Stimulated activated CD4-positive, alpha-beta T cell treated with anti-CD3 and anti-CD28 coated beads, Interleukin-12 subunit alpha, Interleukin-12 subunit beta, amount 100 ng/mL, for 24 hours (primary cell): ENCODE results near the gene ZSCAN12.
A peak's percentile ranks its signal among the peaks of the same experiment; 100 is the strongest.
"Not testable (repeated sequence)": the region's sequence is repeated elsewhere in the genome, so short reads cannot be mapped to it uniquely, and the experiment has no call there.

Experiments
- DNase-seq, 2 experiments: peaks; one replicate each; pipeline ENCODE4 v3.0.0-alpha.2; 2020; ENCODE audit warnings: low read depth in 2 of 2

ZSCAN12 gene

DNA sequence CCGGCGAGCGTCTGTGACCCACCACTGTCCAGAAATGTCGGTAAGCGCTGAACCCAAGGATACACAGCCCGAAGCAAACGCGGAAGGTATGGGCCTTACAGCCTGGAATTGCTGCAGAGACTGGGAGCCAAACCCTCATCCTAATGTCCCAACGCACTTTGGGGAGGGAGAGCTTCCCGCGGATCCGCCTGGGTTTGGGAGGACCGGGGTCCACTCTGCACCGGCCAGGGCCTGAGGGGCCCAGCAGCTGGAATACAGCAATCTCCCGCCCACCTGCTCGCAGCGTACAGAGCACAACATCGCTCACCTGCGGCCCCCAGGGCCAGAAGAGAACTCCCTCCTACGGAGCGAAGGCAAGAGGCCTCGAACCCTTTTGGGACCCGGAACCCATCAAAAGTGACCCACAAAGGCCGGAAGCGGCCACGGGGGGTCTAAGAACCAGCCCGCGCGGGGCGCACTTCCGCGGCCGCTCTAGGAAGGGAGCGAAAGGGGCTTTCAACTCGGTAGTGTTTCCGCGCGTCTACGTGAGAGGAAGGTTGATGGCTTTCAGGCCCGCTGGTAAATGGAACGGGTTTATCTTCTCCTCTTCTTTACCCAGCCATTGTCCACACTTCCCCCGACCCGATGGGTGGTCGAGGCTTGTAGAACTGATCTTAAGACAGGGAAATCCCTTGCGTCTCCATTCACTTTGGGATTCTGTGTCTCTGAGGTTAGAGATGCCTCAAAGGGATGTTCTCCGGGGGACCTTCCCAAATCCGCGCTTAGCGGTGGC is at the start of gene ZSCAN12:
Gene ZSCAN12, minus strand, starts transcription at position 398 of the 772 bp plus-strand sequence. CDS start 1,342 bp downstream, outside the sequence.
- DNase-seq, result peak; percentile 78 to 79

DNA sequence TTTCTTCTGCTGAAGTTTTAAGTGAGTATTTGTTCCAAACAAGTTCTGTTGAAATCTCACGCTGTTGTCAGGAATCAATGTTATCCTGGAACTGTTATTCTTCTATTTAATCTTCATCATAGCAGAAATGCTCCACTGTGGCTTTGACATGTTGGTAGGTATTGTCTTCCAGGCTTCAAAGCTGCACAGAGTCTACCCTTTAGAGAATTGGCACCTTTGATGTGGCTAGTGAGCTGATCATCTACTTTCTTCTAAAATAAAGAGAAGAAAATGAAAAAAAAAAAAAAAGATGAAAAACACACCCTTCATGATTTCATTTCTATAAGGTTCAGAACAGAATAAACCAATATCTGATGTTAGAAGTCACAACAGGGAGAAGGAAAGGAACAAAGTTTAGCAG is 49.5 kb upstream of the ZSCAN12 start:
- no peak for DNase-seq

DNA sequence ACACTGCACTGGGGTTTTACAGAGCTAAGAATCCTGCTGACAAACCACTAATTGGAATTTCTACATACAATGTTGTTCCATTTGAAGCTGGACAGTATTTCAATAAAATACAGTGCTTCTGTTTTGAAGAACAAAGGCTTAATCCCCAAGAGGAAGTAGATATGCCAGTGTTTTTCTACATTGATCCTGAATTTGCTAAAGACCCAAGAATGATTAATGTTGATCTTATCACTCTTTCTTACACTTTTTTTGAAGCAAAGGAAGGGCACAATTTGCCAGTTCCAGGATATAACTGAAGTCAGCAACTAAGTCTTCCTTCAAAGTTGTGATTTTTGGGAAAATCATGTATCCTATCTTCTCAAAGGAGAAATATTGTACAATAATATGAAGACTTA is 48.0 kb upstream of the ZSCAN12 start:
- not testable (repeated sequence) for DNase-seq

- no peak for DNase-seq
Observed at GRCh38 chr6:28446818-28447511, 47.4 kb upstream of the ZSCAN12 start.

GRCh38 chr6:28444759-28445158 is 45.2 kb upstream of the ZSCAN12 start:
- DNase-seq, result not testable (repeated sequence)

- peak; percentile 76 to 78 for DNase-seq
Observed at GRCh38 chr6:28443112-28443773, 43.7 kb upstream of the ZSCAN12 start, which contains the start of gene ZSCAN23. ZSCAN23 (minus strand) TSS chr6:28443491; CDS start chr6:28436266, 7,225 bp downstream.

DNA sequence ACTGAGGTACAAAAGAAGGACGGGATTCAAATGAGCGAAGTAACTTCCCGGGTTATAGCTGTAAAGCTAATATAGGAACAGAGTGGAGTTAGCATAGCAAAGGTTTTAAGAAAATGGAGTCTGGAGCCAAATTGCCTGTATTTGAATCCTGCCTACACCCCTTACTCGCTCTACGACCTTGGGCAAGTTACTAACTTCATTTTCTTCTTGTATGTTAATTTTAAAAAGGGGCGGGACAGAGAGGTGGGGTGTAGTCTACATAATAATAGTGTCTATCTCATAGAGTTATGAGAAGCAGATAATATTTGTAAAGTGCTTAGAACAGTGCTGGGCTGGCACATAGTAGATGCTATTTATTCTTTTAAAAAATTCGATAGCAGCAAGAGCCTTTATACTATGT is 43.0 kb upstream of the ZSCAN12 start:
- no peak for DNase-seq

- no peak for DNase-seq
Observed at GRCh38 chr6:28436404-28436803, 36.9 kb upstream of the ZSCAN12 start.

GRCh38 chr6:28433119-28433518 is 33.6 kb upstream of the ZSCAN12 start:
- DNase-seq, result no peak

- no peak for DNase-seq
Observed at GRCh38 chr6:28429781-28430180, 30.2 kb upstream of the ZSCAN12 start.

DNA sequence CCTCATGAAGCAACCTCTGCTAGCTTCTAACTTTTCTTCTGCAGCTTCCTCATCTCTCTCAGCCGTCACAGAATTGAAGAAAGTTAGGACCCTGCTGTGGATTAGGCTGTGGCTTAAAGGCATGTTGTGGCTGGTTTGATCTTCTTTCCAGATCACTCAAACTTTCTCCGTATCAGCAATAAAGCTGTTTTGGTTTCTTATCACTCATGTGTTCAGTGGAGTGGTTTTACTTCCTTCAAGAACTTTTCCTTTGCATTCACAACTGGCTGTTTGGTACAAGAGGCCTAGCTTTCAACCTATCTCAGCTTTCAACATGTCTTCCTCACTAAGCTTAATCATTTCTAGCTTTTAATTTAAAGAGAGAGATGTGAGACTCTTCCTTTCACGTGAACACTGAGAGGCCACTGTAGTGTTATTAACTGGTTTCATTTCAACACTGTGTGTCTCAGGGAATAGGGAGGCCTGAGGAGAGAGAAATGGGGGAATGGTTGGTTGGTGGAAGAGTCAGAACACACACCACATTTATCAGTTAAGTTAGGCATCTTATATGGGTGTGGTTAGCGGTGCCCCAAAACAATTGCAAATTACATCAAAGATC is 26.5 kb upstream of the ZSCAN12 start:
- DNase-seq, result no peak

DNA sequence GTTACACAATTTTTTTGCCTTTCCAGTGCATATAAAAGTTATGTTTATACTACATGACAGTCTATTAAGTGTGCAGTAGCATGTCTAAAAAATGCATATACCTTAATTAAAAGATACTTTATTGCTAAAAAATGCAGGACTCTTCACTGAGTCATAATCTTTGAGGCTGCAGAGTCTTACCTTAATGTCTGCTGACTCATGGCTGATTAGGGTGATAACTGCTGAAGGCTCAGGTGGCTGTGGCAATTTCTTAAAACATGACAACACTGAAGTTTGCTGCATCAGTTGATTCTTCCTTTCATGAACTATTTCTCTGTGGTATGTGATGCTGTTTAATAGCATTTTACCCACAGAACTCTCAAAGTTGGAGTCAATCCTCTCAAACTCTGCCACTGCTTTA is 24.6 kb upstream of the ZSCAN12 start:
- no peak for DNase-seq

- DNase-seq, result no peak
Observed at GRCh38 chr6:28423546-28423945, 24.0 kb upstream of the ZSCAN12 start.

DNA sequence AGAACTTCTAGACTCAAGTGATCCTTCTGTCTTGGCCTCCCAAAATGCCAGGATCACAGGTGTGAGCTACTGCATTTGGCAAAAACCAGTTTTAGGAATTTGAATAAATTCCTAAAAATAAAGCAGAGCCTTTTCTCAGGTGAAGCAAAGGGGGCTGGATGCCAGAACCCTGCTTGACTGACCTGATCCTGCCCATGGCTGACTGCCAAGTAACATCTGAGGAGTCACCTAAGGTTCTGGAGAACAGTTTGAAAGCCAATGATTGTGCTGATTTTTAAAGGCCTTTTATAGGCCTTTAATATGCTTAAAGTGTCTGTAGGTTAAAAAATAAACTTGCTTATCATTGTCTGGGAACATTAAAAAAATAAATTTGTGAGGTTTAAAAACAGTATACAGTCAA is 14.1 kb upstream of the ZSCAN12 start:
- no peak for DNase-seq

DNA sequence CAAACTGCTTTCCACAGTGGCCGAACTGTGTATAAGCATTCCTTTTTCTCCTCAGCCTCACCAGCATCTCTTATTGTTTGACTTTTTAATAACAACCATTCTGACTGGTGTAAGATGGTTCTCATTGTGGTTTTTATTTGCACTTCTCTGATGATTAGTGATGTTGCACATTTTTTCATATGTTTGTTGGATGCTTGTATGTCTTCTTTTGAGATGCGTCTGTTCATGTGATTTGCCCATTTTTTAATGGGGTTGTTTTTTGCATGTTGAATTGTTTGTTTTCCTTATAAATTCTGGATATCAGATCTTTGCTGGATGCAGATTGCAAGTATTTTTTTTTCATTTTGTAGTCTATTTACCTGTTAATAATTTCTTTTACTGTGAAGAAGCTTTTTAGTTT is 11.2 kb upstream of the ZSCAN12 start:
- no peak for DNase-seq

DNA sequence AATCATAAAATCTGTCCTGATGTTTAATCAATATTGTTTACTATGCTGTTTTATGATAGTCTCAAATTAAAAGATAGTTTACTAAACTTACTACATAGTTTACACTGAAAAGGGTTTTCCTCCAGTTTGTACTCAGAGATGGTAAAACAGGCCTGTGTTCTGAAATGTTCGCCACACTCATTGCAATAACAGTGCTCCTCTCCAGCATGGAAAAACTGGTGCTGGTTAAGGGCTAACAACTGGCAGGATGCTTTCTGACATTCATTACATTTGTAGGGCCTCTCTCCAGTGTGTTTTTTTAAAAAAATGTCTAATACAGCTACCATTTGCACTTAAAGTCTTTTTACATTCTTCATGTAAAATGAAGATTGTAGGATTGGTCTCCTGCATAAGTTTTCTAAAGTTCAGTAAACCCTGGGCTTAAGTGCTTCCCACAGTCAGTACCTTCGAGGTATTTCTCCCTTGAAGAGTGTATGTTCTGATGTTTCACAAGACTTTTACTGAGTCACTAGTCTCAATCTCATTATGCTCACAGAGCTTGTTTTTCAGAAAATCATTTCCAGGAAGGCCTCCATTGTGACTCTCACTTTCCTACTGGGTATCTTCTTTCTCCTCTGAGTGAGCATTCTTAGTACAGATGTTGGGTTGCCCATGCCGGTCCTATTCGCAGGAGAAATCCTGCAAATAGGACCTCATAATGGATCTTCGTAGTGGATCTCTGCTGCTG is 8.7 kb upstream of the ZSCAN12 start:
- DNase-seq, result no peak

DNA sequence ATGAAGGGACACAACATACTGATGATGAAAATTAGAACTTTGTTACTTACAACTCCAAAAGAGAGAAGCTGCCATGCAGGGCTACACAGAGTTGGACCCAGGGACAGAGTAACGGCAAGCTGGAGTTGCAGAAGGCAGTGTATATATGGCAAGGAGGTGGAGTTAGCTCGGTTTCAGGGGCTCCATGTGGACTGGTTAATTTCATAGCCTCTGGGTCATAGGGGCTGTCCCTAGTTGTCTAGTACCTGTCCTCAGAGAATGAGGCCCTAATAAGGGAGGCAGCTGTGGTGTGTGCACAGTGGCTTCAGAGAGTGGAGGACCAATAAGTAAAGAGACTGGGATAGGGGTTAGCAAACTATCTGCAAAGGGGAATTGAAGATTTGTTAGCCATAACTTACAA is 7.9 kb upstream of the ZSCAN12 start:
- DNase-seq, result no peak

- DNase-seq, result not testable (repeated sequence)
Observed at GRCh38 chr6:28403923-28404322, 4.4 kb upstream of the ZSCAN12 start.

- no peak for DNase-seq
Observed at GRCh38 chr6:28402197-28402596, 2.6 kb upstream of the ZSCAN12 start.

GRCh38 chr6:28401172-28401571 is 1.6 kb upstream of the ZSCAN12 start:
- DNase-seq, result no peak

DNA sequence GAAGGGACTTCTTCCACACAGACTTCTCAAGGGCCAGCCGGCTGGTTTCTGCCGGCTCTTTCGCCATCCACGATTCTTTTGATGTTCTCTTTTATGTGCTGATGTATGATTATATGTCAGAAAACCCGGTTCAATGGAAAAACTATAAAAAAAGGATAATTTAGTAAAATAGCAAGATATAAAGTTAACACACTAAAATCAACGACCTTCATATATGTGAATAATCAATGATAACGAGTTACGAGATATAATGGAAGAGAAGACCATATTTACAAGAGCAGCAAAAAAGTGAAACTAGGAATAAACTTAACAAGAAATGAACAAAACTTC is 540 bp upstream of the ZSCAN12 start:
- DNase-seq, result no peak

DNA sequence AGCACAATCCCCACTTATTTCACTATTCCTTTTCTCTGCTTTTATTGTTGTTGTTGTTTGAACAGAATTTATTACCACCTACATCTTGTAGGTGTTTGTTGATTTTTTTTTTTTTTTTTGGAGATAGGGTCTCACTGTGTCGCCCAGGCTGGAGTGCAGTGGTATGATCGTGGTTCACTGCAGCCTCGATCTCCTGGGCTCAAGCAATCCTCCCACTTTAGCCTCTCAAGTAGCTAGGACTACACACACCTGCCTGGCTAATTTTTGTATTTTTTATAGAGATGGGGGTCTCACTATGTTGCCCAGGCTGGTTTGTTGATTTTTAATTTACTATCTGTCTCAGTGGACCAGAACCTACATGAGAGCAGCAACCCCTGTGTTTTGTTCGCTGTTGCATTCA is 3.6 kb downstream of the ZSCAN12 start:
- no peak for DNase-seq
